Stimulated activated CD8-positive, alpha-beta memory T cell treated with anti-CD3 and anti-CD28 coated beads, Interleukin-15, amount 100 ng/mL, for 1 hour (primary cell): Measurements from ENCODE around the gene OSBPL10.

ENCODE experiments used
- DNase-seq: peaks from one replicate; pipeline ENCODE4 v3.0.0-alpha.2; 2020; ENCODE audit warnings: low read depth

Gene OSBPL10

GRCh38 chr3:31848163-31848818 is 132.8 kb downstream of the OSBPL10 start:
- no peak for DNase-seq

- no peak for DNase-seq
Measured at GRCh38 chr3:31847760-31848159, 133.3 kb downstream of the OSBPL10 start.

- DNase-seq = no peak
Measured at GRCh38 chr3:31841515-31841914, 139.5 kb downstream of the OSBPL10 start.

GRCh38 chr3:31840252-31840651 is 140.8 kb downstream of the OSBPL10 start:
- DNase-seq = no peak

GRCh38 chr3:31839144-31839917 is 141.7 kb downstream of the OSBPL10 start:
- no peak for DNase-seq

- no peak for DNase-seq
Measured at GRCh38 chr3:31836131-31837075, 144.7 kb downstream of the OSBPL10 start.

GRCh38 chr3:31833391-31834190 is 147.5 kb downstream of the OSBPL10 start:
- DNase-seq = no peak

GRCh38 chr3:31832551-31832950 is 148.5 kb downstream of the OSBPL10 start:
- no peak for DNase-seq

- no peak for DNase-seq
Measured at GRCh38 chr3:31831591-31831990, 149.5 kb downstream of the OSBPL10 start.

- no peak for DNase-seq
Measured at GRCh38 chr3:31829826-31830426, 151.1 kb downstream of the OSBPL10 start.

GRCh38 chr3:31829010-31829409 is 152.1 kb downstream of the OSBPL10 start:
- no peak for DNase-seq

- no peak for DNase-seq
Measured at GRCh38 chr3:31828007-31828406, 153.1 kb downstream of the OSBPL10 start.

- no peak for DNase-seq
Measured at GRCh38 chr3:31823184-31823583, 157.9 kb downstream of the OSBPL10 start.

GRCh38 chr3:31821118-31821517 is 159.9 kb downstream of the OSBPL10 start:
- DNase-seq = no peak

GRCh38 chr3:31819441-31819840 is 161.6 kb downstream of the OSBPL10 start:
- no peak for DNase-seq

- DNase-seq = no peak
Measured at GRCh38 chr3:31817411-31817966, 163.6 kb downstream of the OSBPL10 start.

GRCh38 chr3:31815631-31816440 is 165.2 kb downstream of the OSBPL10 start:
- no peak for DNase-seq

- no peak for DNase-seq
Measured at GRCh38 chr3:31815006-31815405, 166.1 kb downstream of the OSBPL10 start.

GRCh38 chr3:31813686-31814085 is 167.4 kb downstream of the OSBPL10 start:
- no peak for DNase-seq

- no peak for DNase-seq
Measured at GRCh38 chr3:31813197-31813596, 167.9 kb downstream of the OSBPL10 start.
